DMS114 treated with DMSO at 0.1 percent for 48 hours (cell line): Measurements from ENCODE around the gene TSR2.

Source experiments
- DNase-seq: peaks from one replicate; lab custom pipeline; 2025; ENCODE audit not compliant: unreplicated experiment; lab: John Stamatoyannopoulos, UW

Gene TSR2

DNA sequence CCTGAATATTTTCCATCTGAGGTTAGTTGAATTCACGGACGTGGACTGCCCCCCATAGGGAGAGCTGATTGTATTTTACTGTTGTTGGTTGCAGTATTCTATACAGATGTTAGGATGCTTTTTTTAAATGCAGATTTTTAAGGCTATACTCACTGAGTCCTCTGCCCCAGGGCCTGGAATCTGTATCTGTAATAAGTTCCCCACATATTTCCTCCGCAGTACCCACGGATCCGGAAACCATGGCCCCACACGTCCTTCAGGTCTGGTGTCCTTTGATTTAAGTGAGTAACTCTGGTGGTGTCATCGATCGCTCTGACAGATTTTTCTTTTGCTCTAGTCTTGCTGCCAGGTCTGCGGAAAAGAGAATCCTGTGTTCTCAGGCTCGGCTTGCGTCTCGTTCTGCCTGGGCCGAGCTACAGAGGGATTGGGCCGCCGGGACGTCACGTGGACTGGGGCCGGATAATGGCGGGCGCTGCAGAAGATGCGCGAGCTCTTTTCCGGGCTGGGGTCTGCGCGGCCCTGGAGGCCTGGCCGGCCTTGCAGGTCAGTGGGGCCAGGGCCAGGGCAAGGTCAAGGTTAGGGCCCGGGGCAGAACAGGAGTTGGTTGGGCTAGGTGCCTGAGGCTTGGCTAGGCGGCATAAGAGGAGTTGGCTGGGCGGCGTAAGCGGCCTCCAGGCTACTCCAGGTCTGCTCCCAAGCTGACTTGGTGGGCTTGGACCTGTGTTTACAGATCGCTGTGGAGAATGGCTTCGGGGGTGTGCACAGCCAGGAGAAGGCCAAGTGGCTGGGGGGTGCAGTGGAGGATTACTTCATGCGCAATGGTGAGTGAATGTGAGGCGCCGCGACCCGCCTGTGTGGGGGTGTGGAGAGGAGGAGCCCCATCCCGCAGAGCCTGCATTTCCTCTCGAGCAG, at the start of gene TSR2:
Gene TSR2 (plus strand): TSS at position 445 of the 912 bp plus-strand sequence. CDS start 18 bp downstream, at position 463.
- peak; percentile 90 for DNase-seq

GRCh38 chrX:54397113-54397512, 43.1 kb upstream of the TSR2 start:
- no peak for DNase-seq

GRCh38 chrX:54407266-54407665, 32.9 kb upstream of the TSR2 start:
- DNase-seq, result no peak

DNA sequence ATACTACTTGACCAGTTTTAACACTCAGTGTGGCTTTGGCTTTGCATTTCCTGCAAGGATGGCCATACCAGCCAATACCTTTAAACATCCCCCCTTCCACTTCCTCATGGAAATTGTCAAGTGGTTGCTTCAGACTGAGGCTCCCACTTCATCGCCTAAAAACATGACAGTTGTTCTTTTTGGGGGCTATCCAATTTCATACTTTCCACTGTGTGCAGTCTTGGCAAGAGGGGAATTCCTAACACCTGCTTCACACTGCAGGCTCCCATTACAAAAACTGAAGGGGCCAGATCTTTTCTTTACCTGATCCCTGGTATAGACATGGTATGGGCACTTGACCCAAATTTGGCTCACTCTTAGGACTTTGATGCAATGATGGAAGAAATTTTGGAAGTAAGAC, 28.5 kb upstream of the TSR2 start:
- no peak for DNase-seq

GRCh38 chrX:54413753-54414152, 26.5 kb upstream of the TSR2 start:
- no peak for DNase-seq

GRCh38 chrX:54415534-54416350, 24.5 kb upstream of the TSR2 start:
- DNase-seq, result no peak

- DNase-seq, result no peak
Measured at GRCh38 chrX:54416965-54417364, 23.2 kb upstream of the TSR2 start.

DNA sequence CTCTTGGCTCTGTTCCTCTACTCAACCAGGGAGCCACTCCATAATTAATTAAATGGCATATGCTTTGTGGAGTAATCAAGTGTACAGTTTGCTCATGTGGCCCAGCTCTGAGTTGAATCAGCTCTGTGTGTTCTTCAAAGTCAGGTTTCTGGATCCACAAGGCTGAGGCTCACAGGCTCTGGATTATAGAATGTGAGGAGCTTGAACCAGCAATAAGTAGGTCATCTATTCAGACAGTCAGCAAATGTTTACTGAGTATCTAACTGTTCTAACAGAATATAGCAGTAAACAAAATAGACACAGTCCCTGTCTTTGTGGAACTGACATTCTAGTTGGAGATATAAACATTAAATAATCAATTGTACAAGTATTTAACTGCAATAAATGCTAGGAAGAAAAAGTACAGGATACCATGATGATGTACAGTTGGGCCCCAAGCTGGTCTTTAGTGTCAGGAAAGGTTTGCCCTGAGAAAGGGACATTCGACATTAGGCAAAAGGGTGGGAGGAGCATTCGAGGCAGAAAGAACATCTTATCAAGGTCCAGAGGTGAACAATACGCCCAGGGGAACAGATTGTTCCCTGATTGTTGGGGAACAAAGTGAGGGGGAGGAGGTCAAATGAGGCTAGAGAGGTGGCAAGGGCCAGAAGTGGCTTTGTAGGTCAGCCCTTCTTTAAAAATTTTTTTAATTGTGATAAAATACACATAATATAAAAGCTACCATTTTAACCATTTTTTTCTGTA, 20.5 kb upstream of the TSR2 start:
- no peak for DNase-seq

DNA sequence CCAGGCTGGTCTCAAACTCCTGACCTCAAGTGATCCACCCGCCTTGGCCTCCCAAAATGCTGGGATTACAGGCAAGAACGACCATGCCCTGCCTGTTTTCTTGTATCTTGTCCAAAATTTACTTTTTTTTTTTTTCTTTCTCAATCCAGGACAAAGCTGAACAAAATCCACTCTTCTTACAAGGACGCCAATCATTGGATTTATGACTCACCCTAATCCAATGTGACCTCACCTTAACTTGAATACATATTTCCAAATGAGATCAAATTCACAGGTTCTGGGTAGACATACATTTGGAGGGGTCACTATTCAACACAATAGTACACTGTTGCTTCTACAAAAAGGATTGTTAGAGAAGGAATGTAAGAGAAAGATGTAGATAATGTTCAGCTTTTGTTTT, 18.0 kb upstream of the TSR2 start:
- no peak for DNase-seq

GRCh38 chrX:54423161-54423888, 16.9 kb upstream of the TSR2 start:
- no peak for DNase-seq

- no peak for DNase-seq
Measured at GRCh38 chrX:54427837-54428424, 12.3 kb upstream of the TSR2 start.

GRCh38 chrX:54430519-54430918, 9.7 kb upstream of the TSR2 start:
- DNase-seq, result no peak

DNA sequence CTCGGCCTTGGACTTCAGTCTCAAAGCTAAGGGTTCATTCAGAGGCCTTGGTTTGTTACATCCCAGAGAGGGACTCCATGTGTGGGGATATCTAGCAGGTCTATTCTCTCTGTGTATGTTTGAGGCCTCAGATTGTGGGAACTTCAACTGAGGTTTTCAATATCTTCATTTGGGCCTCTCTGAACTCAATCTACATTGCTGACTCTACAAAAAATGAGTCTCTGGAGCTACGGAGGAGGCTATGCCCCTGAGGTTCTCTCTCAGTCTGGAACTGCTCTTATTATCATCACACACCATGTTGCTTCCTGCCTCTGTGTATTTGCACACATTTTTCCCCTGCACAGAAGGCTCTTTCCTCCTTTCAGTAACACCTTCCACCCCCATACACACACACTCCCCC, 5.1 kb upstream of the TSR2 start:
- no peak for DNase-seq

GRCh38 chrX:54442790-54443189, 2.6 kb downstream of the TSR2 start:
- DNase-seq, result no peak

DNA sequence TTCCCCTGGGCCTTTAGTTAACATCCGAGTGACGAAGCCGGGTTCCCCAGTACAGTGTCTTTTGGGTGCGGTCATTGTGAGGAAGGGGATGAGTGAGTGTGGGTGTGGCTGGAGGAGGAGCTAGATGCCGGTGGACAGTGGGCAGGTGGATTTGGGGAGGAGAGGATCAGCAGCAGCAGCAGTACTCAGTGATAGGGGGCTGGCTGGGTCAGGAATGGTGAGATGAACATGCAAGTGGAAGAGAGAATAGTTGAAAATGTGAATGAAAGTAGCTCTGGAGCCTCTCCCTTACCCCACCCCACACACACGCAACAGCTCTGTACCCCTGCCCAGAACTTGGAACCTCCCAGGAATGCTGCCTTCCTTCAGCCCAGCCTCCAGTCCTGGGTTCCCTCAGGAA, 4.5 kb downstream of the TSR2 start:
- no peak for DNase-seq

DNA sequence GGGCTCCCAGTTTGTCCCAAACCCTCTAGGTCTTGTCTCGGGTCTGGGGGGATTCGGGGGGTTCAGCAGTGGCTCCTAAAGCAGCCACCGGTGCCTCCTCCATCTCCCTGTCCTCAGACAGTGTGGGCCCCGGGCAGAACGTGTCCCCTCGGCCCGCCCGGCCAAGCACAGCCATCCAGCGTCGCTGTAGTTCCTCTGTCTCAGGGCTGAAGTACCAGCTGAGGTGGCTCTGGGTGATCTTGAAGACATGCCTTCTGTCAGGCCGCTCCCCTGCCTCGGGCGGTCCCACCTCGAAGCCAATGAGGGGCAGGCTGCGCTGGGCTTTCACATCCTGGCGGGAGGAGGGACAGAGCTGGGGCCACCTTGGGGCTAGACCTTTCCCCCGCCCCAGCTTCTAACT, 5.9 kb downstream of the TSR2 start:
- DNase-seq, result no peak

GRCh38 chrX:54447461-54447860, 7.3 kb downstream of the TSR2 start:
- DNase-seq, result peak; percentile 15

GRCh38 chrX:54449929-54450328, 9.7 kb downstream of the TSR2 start:
- no peak for DNase-seq

GRCh38 chrX:54452920-54453319, 12.7 kb downstream of the TSR2 start:
- peak; percentile 20 for DNase-seq

DNA sequence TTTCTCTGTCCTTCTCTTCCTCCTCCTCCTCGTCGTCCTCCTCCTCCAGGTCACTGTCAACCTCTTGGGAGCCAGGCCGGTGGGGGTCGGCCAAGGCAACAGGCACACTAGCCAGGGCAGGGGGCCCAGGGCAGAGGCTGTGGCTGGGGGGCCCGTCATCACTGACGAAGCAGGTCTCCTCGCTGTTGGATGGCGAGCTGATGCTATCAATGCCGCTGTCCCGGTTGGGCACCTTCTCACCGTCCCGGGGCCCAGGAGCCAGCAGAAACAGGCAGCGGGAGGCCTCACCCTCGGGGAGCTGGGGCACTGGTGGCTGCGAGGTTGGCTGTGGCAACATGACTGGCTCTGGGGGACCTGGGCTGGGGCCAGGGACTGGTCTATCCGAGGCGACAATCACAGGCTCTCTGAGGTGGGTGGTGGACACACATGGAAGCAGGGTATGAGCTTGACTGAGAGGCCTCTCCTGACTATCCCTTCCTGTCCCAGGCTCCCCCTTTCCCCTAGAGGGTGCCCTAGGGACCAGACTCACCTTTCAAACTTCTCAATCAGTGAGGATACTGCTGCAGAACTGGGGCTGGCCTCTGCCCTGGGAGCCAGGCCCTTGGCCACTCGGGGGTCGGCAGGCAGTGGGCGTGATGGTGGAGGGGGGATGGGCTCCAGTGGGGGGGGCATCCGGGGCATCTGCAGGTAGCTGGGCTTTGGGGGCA, 30.0 kb downstream of the TSR2 start:
- DNase-seq, result no peak
